HG02678 (cell line): ENCODE measurements around the gene TRABD.
"Not testable (repeated sequence)": the region's sequence is repeated elsewhere in the genome, so short reads cannot be mapped to it uniquely, and the experiment has no call there.

ENCODE experiments used
- ATAC-seq: cut with Tn5 transposase; IDR thresholded peaks from one replicate; pipeline ENCODE4 v1.9.1; 2021; ENCODE audit warnings: mild to moderate bottlenecking, moderate library complexity; ENCODE audit not compliant: unreplicated experiment

TRABD gene

GRCh38 chr22:50185375-50186087 lies at the start of gene TRABD:
Gene TRABD (plus strand): TSS chr22:50185913. CDS start chr22:50193061, 7,148 bp downstream.
- peak; percentile 49 for ATAC-seq

GRCh38 chr22:50136581-50137015 lies 49.1 kb upstream of the TRABD start:
- no peak for ATAC-seq

DNA sequence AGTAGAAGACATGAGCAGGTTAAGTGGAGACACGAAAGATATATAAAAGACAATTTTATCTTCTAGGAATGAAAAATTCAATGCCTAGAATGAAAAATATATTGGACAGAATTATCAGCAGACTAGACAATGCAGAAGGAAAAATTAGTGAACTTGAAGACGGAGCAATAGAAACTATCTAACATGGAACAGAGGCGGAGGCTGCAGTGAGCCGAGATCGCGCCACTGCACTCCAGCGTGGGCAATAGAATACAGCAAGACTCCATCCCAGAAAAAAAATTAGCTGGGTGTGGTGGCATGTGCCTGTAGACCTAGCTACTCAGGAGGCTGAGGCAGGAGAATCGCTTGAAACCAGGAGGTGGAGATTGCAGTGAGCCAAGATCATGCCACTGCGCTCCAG lies 48.4 kb upstream of the TRABD start:
- ATAC-seq: not testable (repeated sequence)

- no peak for ATAC-seq
Measured at GRCh38 chr22:50138041-50138440, 47.7 kb upstream of the TRABD start.

DNA sequence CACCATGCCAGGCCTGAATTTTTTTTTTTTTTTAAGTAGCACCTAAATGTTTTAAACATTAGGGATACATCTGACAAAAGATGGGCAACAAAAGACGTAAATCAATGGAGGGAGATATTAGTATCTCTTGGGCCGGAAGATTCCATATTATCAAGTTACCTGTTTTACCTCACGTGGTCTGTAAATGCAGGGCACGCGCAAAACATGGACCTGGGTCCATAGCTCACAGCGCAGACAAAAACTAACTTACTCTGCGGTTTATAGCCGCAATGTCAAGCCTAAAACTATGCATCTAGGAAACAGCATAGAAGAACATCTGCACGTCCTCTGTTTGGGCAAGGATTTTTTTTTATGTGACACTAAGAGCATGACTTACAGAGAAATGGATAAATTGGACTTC lies 46.7 kb upstream of the TRABD start:
- no peak for ATAC-seq

- no peak for ATAC-seq
Measured at GRCh38 chr22:50139843-50140415, 45.8 kb upstream of the TRABD start.

DNA sequence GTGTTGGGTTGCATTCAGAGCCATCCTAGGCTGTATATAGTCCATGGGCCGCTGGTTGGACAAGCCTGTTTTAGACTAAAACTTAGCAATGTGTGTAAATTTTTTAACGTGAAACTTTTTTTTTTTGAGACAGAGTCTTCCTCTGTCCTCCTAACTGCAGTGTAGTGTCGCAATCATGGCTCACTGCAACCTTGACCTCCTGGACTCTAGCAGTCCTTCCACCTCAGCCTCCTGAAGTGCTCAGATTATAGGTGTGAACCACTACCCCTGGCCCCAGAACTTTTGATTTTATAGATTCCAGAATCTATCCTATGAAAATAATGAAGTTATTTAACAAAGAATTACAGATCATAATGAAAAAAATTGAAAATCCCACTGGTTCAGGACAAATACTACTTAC lies 45.1 kb upstream of the TRABD start:
- no peak for ATAC-seq

- no peak for ATAC-seq
Measured at GRCh38 chr22:50141462-50141861, 44.3 kb upstream of the TRABD start.

GRCh38 chr22:50141891-50142363 lies 43.8 kb upstream of the TRABD start:
- ATAC-seq: no peak

- no peak for ATAC-seq
Measured at GRCh38 chr22:50143096-50143495, 42.6 kb upstream of the TRABD start.

GRCh38 chr22:50144005-50144614 lies 41.6 kb upstream of the TRABD start:
- no peak for ATAC-seq

DNA sequence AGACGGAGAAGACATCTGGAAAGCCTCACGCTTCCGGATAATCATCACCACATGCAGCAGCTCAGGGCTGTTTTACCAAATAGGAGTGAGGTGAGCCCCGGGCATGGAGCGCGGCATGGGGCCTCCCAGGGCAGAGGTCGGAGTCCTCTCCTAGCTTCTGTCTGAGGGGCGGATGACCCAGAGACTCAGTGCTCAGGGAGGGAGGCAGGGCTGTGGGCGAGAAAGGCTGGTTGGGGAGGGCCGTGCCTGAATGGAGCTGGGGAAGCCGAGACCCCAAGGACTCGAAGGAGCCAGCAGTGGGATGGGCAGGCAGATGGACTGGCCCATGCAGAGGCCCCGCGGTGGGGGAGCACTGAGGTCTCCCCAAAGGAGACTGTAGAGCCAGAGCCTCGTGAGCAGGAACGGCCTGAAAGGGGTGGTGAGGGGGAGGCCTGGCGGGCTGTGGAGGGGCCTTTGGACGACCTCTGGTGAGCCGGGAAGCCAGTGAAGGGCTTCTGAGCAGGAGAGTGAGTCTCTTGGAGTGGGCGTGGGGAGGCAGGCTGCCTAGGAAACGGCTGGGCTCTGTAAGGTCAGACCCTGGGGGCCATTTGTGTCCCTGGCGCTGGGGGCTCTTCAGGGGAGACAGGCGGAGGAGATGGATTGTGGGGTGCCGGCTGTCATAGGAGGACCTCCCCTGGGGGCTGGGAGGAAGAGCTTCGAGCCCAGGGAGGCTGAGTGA lies 39.8 kb upstream of the TRABD start:
- no peak for ATAC-seq

DNA sequence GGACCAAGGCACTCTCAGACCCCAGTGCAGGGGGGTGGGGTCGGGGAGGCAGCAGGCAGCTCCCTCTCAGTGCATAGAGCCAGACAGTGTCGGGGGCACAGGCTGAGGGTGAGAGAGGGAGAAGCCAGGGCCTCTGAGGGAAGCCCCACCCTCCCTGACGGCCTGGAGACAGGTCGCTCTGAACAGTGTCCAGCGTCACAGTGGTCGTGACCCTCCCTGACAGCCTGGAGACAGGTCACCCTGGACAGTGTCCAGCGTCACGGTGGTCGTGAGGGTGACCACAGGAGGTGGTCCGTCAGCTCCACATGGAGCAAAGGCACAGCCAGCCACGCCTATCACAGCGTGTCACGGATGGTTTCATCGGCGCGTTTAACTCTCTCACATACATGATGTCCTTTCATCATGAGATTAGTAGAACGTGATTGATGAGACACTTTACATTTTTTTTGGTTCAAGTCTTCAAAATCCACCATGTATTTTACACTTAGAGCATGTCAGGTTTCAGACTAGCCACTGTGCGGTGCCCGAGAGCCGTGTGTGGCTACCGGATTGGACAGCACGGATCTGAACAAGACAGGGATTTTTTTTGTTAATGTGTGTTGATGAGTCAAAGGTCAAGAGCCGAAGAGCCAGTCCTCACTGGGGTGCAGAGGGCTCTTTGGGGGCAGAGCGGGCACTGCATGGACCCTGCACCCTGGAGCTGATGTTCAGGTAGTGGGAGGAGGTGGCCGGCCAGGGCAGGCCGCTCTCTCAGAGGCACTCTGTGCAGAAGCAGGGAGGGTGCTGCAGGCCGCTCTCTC lies 39.1 kb upstream of the TRABD start:
- no peak for ATAC-seq

GRCh38 chr22:50147258-50148165 lies 38.2 kb upstream of the TRABD start:
- ATAC-seq: not testable (repeated sequence)

DNA sequence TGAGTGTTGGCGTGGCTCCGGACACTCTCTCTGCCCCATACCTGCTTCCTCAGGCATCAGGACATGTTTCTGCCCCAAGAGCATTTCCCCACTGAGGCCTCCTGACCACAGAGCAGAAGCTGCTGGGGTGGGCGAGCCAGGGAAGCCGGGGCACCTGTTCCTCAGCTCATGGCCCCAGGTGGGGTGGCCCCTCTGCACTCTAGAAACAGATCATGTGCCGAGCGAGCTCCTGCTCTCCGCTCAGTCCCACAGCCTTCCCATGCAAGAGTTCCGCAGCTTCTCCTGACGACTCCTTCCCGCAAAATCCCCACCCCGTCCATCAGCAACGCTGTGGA lies 37.6 kb upstream of the TRABD start:
- no peak for ATAC-seq

DNA sequence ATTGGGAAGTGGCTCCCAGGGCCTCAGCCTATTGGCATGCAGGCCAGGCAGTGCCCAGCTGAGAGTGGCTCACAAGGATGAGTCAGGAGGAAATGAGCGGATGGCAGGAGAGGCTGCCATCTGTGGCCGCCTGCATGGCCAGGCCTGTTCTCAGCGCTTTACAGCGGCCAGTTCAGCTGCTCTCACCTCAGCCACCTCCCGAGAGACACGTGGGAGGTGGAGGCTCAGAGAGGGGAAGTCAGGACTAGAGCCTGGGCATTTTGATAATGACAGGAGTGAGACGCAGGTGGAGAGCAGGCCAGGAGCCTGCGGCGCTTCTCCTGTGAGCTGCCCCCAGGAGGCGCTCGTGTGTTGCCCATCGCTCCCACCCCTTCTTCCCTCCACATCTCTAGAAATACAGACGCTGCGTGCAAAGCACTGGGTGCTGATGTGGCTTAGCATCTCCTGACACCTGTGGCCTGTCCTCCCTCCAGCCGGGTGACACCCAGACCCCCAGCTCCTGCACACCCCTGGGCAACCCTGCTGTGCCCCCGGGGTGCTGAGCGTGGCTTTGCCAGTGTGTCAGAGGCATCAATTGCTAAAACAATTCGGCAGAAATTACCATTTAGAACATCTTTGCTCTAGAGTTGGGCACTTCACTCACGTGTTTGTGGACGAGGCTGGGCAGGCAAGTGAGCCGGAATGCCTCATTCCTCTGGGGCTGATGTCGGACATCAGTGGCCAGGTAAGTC lies 36.6 kb upstream of the TRABD start:
- no peak for ATAC-seq

GRCh38 chr22:50150161-50151129 lies 35.3 kb upstream of the TRABD start:
- ATAC-seq: no peak
